ENCODE results near the gene ZBTB34. TPM values are rescaled to one million over a fixed set of nuclear protein-coding genes. Genes with fewer than 3 reads are reported as not detected.

The ZBTB34 gene
- total and polyA plus RNA-seq, 2 experiments from 2014 or later: 6.1 to 21.3 TPM

- Histone ChIP-seq H4K20me1 (ENCODE audit: insufficient read depth, poor library complexity, severe bottlenecking) (peaks cover 35% of the 10 kb centered on the region), H3K36me3 (replicated peaks; ENCODE audit: insufficient read depth, low read depth) (no peaks in the 10 kb centered on the region), H3K4me1 (ENCODE audit: insufficient read depth) (peaks cover 4% of the 10 kb centered on the region), H3K27me3 (no peaks in the 10 kb centered on the region), H3K9me2 (replicated peaks; ENCODE audit: insufficient read depth) (no peaks in the 10 kb centered on the region), H2AFZ (no peak overlapping the region), H3K27ac (no peak overlapping the region), H3K9me3 (ENCODE audit: low read depth) (no peaks in the 10 kb centered on the region), H3K4me3 (no peak overlapping the region), H3K4me2 (no peak overlapping the region), H3K79me2 (peaks cover 92% of the 10 kb centered on the region)
- WGBS (ENCODE audit: low lambda C conversion rate, missing lambda C conversion rate): 82% methylated on average over 9 of the region's 9 CpGs
- DNase-seq (ENCODE audit: low spot score): no peak
- TF ChIP-seq EZH2 (IDR thresholded peaks at IDR 0.05; ENCODE audit: borderline replicate concordance): no peak
- no peak for TF ChIP-seq CTCF (IDR thresholded peaks at IDR 0.05; ENCODE audit: poor library complexity)
- TF ChIP-seq EZH2phosphoT487 (IDR thresholded peaks at IDR 0.05; ENCODE audit: low read depth, severe bottlenecking, unreplicated experiment): no peak
Measured at GRCh38 chr9:126874546-126875314, 14.3 kb downstream of the ZBTB34 start.

GRCh38 chr9:126875756-126876510, 15.5 kb downstream of the ZBTB34 start:
- Histone ChIP-seq H3K79me2 (peaks cover 91% of the 10 kb centered on the region), H3K27ac (no peak overlapping the region), H3K36me3 (replicated peaks; ENCODE audit: insufficient read depth, low read depth) (no peaks in the 10 kb centered on the region), H3K4me2 (no peak overlapping the region), H3K4me3 (no peak overlapping the region), H3K9me3 (ENCODE audit: low read depth) (no peaks in the 10 kb centered on the region), H3K9me2 (replicated peaks; ENCODE audit: insufficient read depth) (no peaks in the 10 kb centered on the region), H3K27me3 (no peaks in the 10 kb centered on the region), H4K20me1 (ENCODE audit: insufficient read depth, poor library complexity, severe bottlenecking) (peaks cover 28% of the 10 kb centered on the region), H2AFZ (no peak overlapping the region), H3K4me1 (ENCODE audit: insufficient read depth) (peaks cover 4% of the 10 kb centered on the region)
- no peak for DNase-seq (ENCODE audit: low spot score)
- TF ChIP-seq CTCF (IDR thresholded peaks at IDR 0.05; ENCODE audit: poor library complexity): no peak
- no peak for TF ChIP-seq EZH2phosphoT487 (IDR thresholded peaks at IDR 0.05; ENCODE audit: low read depth, severe bottlenecking, unreplicated experiment)
- no peak for TF ChIP-seq EZH2 (IDR thresholded peaks at IDR 0.05; ENCODE audit: borderline replicate concordance)
- 90% methylated on average over 3 of the region's 4 CpGs for WGBS (ENCODE audit: low lambda C conversion rate, missing lambda C conversion rate)

- H3K27me3 ChIP-seq: no peaks in the 10 kb centered on the region
- H2AFZ ChIP-seq: no peak overlapping the region
- no peak overlapping the region for H3K4me3 ChIP-seq
- H3K4me2 ChIP-seq: no peak overlapping the region
- TF ChIP-seq EZH2 (IDR thresholded peaks at IDR 0.05; ENCODE audit: borderline replicate concordance) (no peak), CTCF (IDR thresholded peaks at IDR 0.05; ENCODE audit: poor library complexity) (no peak), EZH2phosphoT487 (IDR thresholded peaks at IDR 0.05; ENCODE audit: low read depth, severe bottlenecking, unreplicated experiment) (no peak)
- DNase-seq (ENCODE audit: low spot score): no peak
- 84% methylated on average over 4 of the region's 4 CpGs for WGBS (ENCODE audit: low lambda C conversion rate, missing lambda C conversion rate)
- H3K79me2 ChIP-seq: peaks cover 91% of the 10 kb centered on the region
- no peaks in the 10 kb centered on the region for H3K9me3 ChIP-seq (ENCODE audit: low read depth)
- peaks cover 28% of the 10 kb centered on the region for H4K20me1 ChIP-seq (ENCODE audit: insufficient read depth, poor library complexity, severe bottlenecking)
- H3K36me3 ChIP-seq (replicated peaks; ENCODE audit: insufficient read depth, low read depth): no peaks in the 10 kb centered on the region
- peaks cover 4% of the 10 kb centered on the region for H3K4me1 ChIP-seq (ENCODE audit: insufficient read depth)
- no peak overlapping the region for H3K27ac ChIP-seq
- H3K9me2 ChIP-seq (replicated peaks; ENCODE audit: insufficient read depth): no peaks in the 10 kb centered on the region
Measured at GRCh38 chr9:126876531-126876930, 16.1 kb downstream of the ZBTB34 start.
